Measurements from ENCODE around the gene GPR87.

DNA sequence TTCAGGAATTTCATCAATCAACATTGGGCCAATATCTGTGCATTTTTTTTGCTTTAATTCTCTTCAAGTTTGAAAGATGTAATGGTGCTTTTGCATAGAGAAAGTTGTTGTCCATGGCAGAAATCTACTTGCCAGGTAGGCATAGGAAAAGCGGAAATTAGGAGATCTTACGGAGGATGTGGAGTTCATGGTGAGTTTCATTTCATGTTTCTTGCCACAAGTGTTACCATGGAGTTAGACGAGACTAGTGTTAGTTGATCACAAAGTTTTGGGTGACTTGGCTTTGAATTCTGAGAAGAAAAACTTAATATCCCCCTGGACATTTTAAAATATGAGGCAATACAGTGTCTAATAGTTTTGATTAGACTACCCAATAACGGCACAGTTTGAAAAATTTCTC, 13.8 kb upstream of the GPR87 start:
- TF ChIP-seq POLR2A (IDR thresholded peaks at IDR 0.05): no peak
- TF ChIP-seq, protein P1, sequence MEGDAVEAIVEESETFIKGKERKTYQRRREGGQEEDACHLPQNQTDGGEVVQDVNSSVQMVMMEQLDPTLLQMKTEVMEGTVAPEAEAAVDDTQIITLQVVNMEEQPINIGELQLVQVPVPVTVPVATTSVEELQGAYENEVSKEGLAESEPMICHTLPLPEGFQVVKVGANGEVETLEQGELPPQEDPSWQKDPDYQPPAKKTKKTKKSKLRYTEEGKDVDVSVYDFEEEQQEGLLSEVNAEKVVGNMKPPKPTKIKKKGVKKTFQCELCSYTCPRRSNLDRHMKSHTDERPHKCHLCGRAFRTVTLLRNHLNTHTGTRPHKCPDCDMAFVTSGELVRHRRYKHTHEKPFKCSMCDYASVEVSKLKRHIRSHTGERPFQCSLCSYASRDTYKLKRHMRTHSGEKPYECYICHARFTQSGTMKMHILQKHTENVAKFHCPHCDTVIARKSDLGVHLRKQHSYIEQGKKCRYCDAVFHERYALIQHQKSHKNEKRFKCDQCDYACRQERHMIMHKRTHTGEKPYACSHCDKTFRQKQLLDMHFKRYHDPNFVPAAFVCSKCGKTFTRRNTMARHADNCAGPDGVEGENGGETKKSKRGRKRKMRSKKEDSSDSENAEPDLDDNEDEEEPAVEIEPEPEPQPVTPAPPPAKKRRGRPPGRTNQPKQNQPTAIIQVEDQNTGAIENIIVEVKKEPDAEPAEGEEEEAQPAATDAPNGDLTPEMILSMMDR (IDR thresholded peaks at IDR 0.05): no peak

All from adrenal gland (tissue), 5 donors.